PC-9 (cell line): ENCODE data around the gene PPARA.

Source experiments
- EZH2 ChIP-seq: fragments of 200-600 bp; sonication (generic); IDR thresholded peaks from 2 replicates; pipeline ENCODE4 v1.8.0; 2017; ENCODE audit warnings: antibody characterized with exemption, low read depth
- TF ChIP-seq, protein P1 (sequence below): fragments of 200-600 bp; sonication (generic); conservative IDR thresholded peaks from 2 replicates; pipeline ENCODE4 v1.6.1; 2017; ENCODE audit warnings: mixed run types, antibody characterized with exemption, mild to moderate bottlenecking, moderate library complexity

DNA sequence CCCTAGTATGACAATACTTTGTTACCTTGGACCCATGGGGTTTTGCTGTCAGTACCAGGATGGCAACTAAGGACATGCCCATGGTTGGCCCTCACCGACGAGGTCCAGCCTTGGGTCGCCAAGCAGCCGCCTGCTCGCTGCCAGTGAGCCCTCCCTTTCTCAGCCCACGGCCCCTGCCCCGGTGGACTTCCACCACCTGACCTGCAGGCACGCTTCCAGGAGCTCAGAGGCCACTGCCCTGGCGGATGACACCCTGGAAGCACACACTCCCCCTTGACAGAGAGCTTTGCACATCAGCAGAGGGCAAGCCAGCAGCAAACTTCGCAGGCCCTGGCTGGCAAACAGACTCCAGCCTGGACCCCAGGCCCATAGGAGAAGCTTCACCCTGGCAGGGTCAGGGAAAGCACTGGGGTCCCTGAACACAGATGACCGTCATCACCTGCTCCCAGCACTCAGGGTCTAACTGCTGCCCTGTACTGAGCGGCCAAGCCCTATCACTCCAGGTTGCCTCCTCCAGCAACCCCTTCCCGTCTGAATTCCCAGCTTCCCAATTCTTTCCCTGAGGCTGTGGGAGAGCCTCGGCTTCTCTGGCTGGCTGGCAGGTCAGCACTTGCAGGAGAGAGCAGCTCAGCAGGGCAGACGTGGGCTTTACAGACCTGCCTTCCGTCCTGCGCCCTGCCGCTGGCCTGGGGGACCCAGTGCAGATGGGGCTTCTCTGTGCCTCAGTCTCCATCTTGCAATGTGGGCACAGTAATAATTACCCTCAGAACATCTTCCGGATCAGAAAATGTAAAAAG, 2.7 kb upstream of the PPARA start:
- TF ChIP-seq, protein P1, sequence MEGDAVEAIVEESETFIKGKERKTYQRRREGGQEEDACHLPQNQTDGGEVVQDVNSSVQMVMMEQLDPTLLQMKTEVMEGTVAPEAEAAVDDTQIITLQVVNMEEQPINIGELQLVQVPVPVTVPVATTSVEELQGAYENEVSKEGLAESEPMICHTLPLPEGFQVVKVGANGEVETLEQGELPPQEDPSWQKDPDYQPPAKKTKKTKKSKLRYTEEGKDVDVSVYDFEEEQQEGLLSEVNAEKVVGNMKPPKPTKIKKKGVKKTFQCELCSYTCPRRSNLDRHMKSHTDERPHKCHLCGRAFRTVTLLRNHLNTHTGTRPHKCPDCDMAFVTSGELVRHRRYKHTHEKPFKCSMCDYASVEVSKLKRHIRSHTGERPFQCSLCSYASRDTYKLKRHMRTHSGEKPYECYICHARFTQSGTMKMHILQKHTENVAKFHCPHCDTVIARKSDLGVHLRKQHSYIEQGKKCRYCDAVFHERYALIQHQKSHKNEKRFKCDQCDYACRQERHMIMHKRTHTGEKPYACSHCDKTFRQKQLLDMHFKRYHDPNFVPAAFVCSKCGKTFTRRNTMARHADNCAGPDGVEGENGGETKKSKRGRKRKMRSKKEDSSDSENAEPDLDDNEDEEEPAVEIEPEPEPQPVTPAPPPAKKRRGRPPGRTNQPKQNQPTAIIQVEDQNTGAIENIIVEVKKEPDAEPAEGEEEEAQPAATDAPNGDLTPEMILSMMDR: no peak
- no peak for TF ChIP-seq EZH2
